Measurements from ENCODE around the gene COASY.

- no peak for TF ChIP-seq EZH2phosphoT487 (conservative IDR thresholded peaks at IDR 0.05; ENCODE audit: low read length)
- TF ChIP-seq CTCF (IDR thresholded peaks at IDR 0.05; ENCODE audit: insufficient read depth, low read length, poor library complexity, severe bottlenecking) = no peak
Observed at GRCh38 chr17:42585353-42585752, 23.4 kb downstream of the COASY start.
